Left lobe of liver (tissue), 2 donors: ENCODE measurements around the gene KAT2A. TPM values are rescaled to one million over a fixed set of nuclear protein-coding genes. Genes with fewer than 3 reads are reported as not detected.
A peak's percentile ranks its signal among the peaks of the same experiment; 100 is the strongest.

Experiments used
- ATAC-seq: fragments of 200-7000 bp; cut with Tn5 transposase; one replicate; pipeline ENCODE4 v1.9.1; 2020; ENCODE audit warnings: mild to moderate bottlenecking, moderate library complexity
- DNase-seq: peaks from one replicate; pipeline ENCODE4 v3.0.0-alpha.2; 2020; ENCODE audit warnings: low spot score
- total RNA-seq: library from RNA; stranded (reverse); gene quantifications from one replicate; pipeline ENCODE4 v1.2.1, GENCODE V29; 2021
- donor health status: DM: no; HTN: no; CAD: no; lungs with moderate emphysema.
- donor health status: DM: no; HTN: yes; CAD: no.

KAT2A gene
- total RNA-seq, 1 donor from 2014 or later, result 30.8 TPM

DNA sequence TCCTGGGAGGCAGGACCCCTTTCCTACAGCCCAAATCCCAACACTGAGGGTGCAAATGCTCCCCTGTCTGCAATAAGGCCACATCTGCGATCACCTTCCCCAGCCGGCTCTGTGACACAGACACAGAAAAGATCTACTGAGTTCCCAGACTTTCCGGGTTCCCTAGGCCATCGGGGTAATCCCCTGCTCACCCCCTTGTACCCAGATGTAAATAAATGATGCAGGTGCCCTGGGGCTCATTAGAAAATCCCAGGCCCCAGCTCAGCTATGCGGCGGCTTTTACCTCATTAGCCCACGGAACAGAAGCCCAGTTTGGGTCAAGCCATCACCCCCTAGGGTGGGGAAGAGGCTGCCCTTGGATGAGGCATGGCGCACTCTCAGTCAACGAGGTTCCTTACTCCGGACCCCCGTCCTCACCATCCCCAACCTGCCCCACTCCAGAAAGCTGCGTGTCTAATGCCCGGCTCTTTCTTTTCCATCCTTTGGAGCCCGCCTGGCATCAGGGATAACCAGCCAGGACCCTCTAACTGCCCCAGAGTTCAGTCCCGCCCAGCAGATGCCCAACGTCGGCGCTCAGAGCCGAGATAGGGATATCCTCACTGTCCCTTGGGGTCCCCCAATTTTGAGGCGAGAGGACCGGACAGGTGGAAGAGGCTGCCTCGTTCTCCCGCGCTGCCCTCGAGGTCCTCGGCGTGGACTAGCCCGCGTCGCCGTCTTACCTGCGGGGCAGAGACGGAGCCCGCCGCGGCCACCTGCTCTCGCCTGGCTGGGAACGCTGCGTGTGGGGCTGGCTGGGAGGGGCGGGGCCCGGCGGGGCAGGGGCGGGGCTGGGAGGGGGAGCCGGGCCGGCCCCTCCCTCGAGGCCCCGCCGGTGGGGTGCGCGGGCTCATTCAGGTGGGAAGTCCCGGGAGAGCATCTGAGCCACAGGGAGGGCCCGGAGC is 23.2 kb downstream of the KAT2A start, which contains the start of gene ZNF385C:
ZNF385C (minus strand) TSS at position 783 of the 941 bp plus-strand sequence. CDS start 35,417 bp downstream, outside the sequence.
- no peak for ATAC-seq
- DNase-seq, result no peak

DNA sequence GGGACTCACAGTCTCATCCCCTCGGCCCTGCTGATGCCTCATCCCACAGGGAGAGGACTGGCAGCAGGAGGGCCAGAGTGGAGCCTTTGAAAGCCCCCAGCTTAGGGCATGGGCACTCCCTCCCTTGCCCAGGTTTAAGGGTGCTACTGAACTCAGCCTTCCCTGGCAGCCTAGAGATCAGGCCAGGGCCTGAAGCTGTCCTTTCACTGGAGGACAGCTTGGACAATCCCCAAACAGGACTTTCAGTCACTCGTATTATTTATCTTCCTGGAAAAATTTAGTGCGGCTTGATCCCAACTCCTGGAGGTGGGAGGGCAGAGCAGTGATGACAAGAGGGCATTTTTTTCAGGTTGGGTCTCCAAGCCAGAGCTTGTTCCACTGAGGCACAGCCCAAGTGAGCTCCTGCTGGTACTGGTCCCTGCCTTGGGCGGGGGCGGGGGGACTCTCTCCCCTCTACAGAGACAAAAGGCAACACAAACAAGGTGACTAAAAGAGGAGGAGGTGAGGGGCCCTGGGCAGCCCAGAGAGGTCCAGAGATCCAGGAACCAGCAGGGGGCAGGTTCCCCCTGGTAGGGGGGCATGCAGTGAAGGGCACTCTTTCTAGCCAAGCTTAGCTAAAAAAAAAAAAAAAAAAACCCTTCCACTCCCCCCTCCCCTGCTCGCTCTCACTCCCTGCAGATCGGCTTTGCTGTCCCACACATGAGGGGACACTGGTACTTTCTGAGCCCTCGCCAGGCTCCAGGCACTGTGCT is 24.6 kb downstream of the KAT2A start:
- ATAC-seq (peak; percentile 79), DNase-seq (no peak)

DNA sequence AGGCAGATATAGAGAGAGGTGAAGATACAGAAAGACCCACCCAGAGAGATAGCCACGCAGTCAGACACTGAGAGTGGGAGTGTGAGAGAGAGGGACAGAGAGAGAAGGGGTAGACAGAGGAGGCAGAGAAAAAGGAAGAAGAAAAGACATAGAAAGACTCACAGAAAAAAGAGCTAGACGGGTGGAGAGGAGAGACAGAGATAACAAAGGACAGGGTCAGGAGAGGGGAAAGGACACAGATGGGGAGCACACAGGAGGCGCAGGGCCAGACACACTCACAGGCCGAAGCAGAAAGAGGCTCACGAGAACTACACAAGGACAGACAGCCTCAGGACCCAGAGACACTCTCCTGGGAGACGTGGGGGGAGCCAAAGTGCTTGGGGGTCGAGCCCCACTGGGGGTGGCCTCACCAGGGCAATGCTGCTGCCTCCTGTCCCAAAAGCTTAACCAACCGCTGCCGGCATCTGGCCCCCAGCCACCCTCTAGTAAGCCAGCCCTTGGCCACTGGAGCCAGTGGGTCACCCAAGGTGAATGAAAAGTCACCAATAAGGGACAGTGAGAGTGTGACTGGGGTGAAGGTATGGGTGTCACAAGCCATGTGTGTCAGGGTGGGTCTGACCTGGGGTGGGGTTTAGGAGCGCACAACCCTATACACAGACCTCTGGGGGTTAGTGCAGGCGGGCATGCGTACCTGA is 26.6 kb downstream of the KAT2A start:
- ATAC-seq (peak; percentile 50), DNase-seq (no peak)

GRCh38 chr17:42092939-42093338 is 28.2 kb downstream of the KAT2A start:
- DNase-seq (no peak), ATAC-seq (no peak)

- ATAC-seq, result no peak
- DNase-seq, result no peak
Measured at GRCh38 chr17:42090964-42091790, 30.0 kb downstream of the KAT2A start.

DNA sequence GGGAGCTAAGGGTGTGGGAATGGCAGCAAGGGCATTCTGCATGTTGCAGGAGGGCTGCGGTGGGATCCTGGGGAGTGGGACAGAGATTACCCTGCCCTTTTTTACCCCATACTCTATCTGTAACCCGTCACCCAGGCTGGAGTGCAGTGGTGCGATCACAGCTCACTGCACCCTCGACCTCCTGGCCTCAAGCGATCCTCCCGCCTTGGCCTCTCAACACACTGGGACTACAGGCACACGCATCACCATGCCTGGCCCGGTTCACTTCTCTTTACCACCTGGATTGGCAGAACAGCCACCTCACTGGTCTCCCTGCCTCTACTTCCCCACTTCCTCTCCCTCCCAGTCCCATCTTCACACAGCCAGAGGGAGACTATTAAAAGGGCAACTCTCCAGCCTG is 32.4 kb downstream of the KAT2A start:
- DNase-seq, result no peak
- ATAC-seq, result no peak

DNA sequence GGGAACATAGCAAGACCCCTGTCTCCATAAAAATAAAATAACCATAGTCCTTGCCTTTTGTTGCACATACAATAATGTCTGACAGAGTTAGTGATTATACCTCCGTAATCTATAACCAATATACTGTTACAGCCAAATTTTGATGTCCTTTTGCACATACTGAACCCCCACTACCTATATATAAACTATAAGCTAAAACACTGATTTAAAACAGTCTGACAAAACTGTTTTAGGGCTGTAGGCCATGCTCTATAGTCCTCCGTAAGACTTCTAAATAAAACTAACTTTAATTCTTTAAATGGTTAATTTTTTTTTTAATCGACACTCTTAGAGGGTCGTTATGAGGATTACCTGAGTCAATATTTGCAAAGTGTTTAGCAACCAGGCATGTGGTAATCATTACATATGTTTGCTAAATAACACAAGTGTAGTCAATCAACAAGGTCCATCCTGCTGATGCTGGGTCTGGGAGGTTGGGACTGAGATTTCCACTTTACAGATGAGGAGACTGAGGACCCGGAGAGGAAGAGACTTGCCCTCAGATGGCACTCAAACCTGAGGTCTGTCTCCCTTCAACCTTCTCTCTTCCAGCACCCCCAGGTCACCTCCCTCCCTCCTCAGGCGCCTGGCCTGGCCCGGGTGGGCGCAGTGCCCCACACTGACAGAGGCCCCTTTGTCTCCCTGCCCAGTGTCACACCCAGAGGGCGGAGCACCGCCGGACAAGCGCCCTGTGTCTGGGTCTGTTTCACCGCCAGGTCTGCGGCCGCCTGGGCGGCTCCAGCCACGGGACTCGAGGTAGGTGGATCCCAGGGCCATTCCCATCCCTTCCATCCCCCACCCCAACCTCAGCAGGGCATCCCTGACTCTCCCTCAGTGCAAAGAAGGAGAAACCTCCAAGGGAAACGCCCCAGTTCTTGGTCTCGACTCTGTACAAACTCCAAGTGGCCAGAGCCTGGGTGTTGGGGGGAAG is 33.1 kb downstream of the KAT2A start:
- DNase-seq (no peak), ATAC-seq (peak; percentile 26)

DNA sequence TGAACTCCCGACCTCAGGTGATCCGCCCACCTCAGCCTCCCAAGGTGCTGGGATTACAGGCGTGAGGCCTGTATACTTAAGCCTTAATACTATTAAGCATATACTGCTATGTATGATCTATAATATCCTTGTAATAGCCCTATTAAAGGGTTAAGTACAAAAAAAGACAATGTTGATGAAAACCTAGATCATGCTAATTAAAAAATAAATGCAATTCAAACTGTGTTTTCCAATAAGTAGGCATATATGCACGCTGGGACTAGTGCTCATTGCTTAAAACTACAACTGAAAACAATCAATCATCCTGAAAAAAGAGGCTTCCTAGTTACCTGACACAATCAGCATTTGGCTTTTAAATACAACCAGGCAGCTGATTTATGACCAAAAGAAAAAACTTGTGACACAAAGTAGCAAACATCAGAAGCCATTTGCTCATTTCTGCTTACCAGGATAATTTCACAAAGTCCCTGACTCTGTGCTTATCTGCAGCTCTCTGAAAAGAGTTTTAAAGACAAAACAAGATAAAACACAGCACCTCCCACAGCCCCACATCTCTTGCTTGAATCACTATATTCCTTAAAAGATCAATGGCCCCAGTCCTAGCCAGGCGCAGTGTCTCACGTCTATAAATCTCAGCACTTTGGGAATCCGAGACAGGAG is 34.0 kb downstream of the KAT2A start:
- peak; percentile 34 for ATAC-seq
- DNase-seq, result no peak

- no peak for ATAC-seq
- DNase-seq, result no peak
Measured at GRCh38 chr17:42081516-42082129, 39.5 kb downstream of the KAT2A start.

GRCh38 chr17:42079541-42079940 is 41.6 kb downstream of the KAT2A start:
- no peak for DNase-seq
- ATAC-seq, result no peak

GRCh38 chr17:42078396-42079043 is 42.6 kb downstream of the KAT2A start:
- DNase-seq (no peak), ATAC-seq (no peak)

DNA sequence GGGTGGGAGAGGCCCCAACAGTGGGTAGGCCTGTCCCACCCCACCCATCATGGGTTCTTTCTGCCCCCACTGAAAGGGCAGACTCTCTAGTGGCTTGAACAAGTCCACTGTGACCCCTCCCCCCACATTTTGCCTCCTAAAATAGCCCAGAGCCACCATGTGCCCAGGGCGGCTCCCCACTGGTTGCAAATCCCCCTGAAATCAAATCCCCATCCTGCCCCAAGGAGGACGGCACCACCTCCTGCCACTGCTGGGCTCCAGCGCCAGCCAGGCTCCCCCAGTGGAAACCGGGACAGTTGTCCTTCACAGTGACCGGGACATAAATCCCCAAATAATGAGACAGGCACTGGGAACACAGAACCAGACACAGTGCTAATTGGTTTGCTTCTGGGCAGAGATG is 43.4 kb downstream of the KAT2A start:
- no peak for ATAC-seq
- DNase-seq, result no peak

GRCh38 chr17:42076797-42077559 is 44.2 kb downstream of the KAT2A start:
- no peak for ATAC-seq
- DNase-seq, result no peak

GRCh38 chr17:42075789-42076188 is 45.4 kb downstream of the KAT2A start:
- ATAC-seq (no peak), DNase-seq (no peak)

GRCh38 chr17:42072323-42073187 is 48.6 kb downstream of the KAT2A start:
- no peak for DNase-seq
- peak; percentile 82 for ATAC-seq

GRCh38 chr17:42071810-42072209 is 49.4 kb downstream of the KAT2A start:
- no peak for ATAC-seq
- no peak for DNase-seq
